ENCODE data around the gene WFIKKN1. TPM values are rescaled to one million over a fixed set of nuclear protein-coding genes. Genes with fewer than 3 reads are reported as not detected.
A peak's percentile ranks its signal among the peaks of the same experiment; 100 is the strongest.

The WFIKKN1 gene
- total and polyA plus RNA-seq, 2 of the 13 experiments (the other 11 are each of a cell fraction or from before 2014, with no cell fraction given) = 1.7 to 4.9 TPM

DNA sequence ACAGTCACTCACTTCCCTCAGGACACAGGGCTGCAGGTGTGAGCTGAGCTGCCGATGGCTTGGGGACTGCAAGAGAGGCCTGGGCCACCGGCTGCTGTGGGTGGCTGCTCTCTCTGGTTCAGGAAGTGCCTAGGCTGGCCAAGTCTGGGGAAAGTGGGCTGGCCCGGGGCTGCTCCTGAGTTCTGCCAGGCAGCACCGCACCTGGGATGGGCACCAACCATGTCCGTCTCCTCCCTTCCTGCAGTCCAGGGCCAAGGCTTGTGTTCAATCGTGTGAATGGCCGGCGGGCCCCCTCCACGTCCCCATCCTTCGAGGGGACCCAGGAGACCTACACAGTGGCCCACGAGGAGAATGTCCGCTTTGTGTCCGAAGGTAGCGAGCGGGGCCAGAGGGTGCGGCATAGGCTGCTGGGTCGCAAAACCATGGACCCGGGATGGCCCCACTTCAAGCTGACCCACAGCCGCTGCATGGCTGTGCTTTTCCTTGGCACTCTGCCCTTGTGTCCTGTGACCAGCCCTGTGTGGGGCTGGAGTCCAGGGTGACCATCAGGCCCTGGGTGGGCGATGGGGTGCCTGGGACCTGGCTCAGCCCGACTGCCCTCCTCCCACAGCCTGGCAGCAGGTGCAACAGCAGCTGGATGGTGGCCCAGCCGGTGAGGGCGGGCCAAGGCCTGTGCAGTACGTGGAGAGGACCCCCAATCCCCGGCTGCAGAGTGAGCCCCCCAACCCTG, 16.6 kb downstream of the WFIKKN1 start:
- no peaks in the 10 kb centered on the region for H3K27me3 ChIP-seq (ENCODE audit: control insufficient read depth in 1 of 2, insufficient read depth in 2 of 2, low read length in 2 of 2)
- intact Hi-C loops (cut with micrococcal nuclease; ENCODE audit: unreplicated experiment) (loop anchor here (10.0 kb wide), 1 partner anchor 63 kb away; no protein-coding TSS in a partner anchor), in situ Hi-C loops (cut with HindIII; ENCODE audit: extremely low pct_ligation_motif_present, low pct_unique_long_range_greater_than_20kb) (no loop called here)
- H4K20me1 ChIP-seq (ENCODE audit: insufficient read depth, low read length) = peaks cover 4% of the 10 kb centered on the region; the same call in 1 of the 2 replicates
- peaks cover 76% of the 10 kb centered on the region for H3K4me1 ChIP-seq (ENCODE audit: insufficient read depth, low read length)
- H3K36me3 ChIP-seq (replicated peaks in 1 of 2; ENCODE audit: control insufficient read depth in 1 of 2, insufficient read depth in 2 of 2, low read length in 2 of 2) = no peaks in the 10 kb centered on the region
- no peak overlapping the region for H2AFZ ChIP-seq (ENCODE audit: low read length)
- FAIRE-seq = no peak
- peak overlapping the region; percentile 93 for H3K27ac ChIP-seq (ENCODE audit: extremely low read length, insufficient read depth, low read length)
- CTCF ChIA-PET (ENCODE audit: low intra/inter-chr PET ratio, low total read pairs) = no interaction called here
- peaks cover 31% of the 10 kb centered on the region for H3K79me2 ChIP-seq (ENCODE audit: insufficient read depth, low read length)
- 85% methylated on average over 5 of the region's 25 CpGs for WGBS (ENCODE audit: low lambda C conversion rate)
- peak overlapping the region; percentile 91; the same call in 1 of the 2 replicates for H3K9ac ChIP-seq (ENCODE audit: insufficient read depth, low read depth, low read length)
- POLR2A ChIA-PET = interaction anchor here (0.8 to 2.4 kb wide), 7 partner anchors 9 to 42 kb away, joined by 3 to 15 read pairs (median 7); partner anchors contain the start of genes METTL26, RHOT2 and STUB1
- no peak for DNase-seq (ENCODE audit: low spot score)
- H3K9me3 ChIP-seq (ENCODE audit: low read length) = no peaks in the 10 kb centered on the region
- BruUV-seq (replicated peaks) = no TSS peak
- peak overlapping the region; percentile 83 for H3K4me2 ChIP-seq (ENCODE audit: low read depth, low read length)
- ATAC-seq = no peak
- H3K4me3 ChIP-seq (replicated peaks in 1 of 3; ENCODE audit: insufficient read depth in 1 of 3, low read depth in 2 of 3, low read length in 3 of 3) = peak overlapping the region in 1 of 3 experiments; percentile 79; a peak in 2 of 6 replicates
- TF ChIP-seq, protein P1, sequence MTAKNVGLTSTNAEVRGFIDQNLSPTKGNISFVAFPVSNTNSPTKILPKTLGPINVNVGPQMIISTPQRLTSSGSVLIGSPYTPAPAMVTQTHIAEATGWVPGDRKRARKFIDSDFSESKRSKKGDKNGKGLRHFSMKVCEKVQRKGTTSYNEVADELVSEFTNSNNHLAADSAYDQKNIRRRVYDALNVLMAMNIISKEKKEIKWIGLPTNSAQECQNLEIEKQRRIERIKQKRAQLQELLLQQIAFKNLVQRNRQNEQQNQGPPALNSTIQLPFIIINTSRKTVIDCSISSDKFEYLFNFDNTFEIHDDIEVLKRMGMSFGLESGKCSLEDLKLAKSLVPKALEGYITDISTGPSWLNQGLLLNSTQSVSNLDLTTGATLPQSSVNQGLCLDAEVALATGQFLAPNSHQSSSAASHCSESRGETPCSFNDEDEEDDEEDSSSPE (CRISPR knock-in tag; IDR thresholded peaks at IDR 0.05) = no peak
- TF ChIP-seq BHLHE40 (IDR thresholded peaks at IDR 0.05; ENCODE audit: low read length) (no peak), RBM22 (optimal IDR thresholded peaks at IDR 0.05; ENCODE audit: low read length) (peak; percentile 80), ZNF782 (CRISPR knock-in tag; IDR thresholded peaks at IDR 0.05; ENCODE audit: borderline replicate concordance) (no peak), ZNF660 (CRISPR knock-in tag; IDR thresholded peaks at IDR 0.05; ENCODE audit: borderline replicate concordance, low read depth) (no peak), NR2C2 (CRISPR knock-in tag; IDR thresholded peaks at IDR 0.05; ENCODE audit: borderline replicate concordance) (no peak), RFX1 (IDR thresholded peaks at IDR 0.05) (no peak)
- TF ChIP-seq, protein P2, sequence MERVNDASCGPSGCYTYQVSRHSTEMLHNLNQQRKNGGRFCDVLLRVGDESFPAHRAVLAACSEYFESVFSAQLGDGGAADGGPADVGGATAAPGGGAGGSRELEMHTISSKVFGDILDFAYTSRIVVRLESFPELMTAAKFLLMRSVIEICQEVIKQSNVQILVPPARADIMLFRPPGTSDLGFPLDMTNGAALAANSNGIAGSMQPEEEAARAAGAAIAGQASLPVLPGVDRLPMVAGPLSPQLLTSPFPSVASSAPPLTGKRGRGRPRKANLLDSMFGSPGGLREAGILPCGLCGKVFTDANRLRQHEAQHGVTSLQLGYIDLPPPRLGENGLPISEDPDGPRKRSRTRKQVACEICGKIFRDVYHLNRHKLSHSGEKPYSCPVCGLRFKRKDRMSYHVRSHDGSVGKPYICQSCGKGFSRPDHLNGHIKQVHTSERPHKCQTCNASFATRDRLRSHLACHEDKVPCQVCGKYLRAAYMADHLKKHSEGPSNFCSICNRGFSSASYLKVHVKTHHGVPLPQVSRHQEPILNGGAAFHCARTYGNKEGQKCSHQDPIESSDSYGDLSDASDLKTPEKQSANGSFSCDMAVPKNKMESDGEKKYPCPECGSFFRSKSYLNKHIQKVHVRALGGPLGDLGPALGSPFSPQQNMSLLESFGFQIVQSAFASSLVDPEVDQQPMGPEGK (CRISPR knock-in tag; IDR thresholded peaks at IDR 0.05) = no peak
- TF ChIP-seq, protein P3, sequence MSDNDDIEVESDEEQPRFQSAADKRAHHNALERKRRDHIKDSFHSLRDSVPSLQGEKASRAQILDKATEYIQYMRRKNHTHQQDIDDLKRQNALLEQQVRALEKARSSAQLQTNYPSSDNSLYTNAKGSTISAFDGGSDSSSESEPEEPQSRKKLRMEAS (IDR thresholded peaks at IDR 0.05) = 0 out of 2 replicates have a peak, but pooled peaks have one; percentile 6
- TF ChIP-seq, protein P4, sequence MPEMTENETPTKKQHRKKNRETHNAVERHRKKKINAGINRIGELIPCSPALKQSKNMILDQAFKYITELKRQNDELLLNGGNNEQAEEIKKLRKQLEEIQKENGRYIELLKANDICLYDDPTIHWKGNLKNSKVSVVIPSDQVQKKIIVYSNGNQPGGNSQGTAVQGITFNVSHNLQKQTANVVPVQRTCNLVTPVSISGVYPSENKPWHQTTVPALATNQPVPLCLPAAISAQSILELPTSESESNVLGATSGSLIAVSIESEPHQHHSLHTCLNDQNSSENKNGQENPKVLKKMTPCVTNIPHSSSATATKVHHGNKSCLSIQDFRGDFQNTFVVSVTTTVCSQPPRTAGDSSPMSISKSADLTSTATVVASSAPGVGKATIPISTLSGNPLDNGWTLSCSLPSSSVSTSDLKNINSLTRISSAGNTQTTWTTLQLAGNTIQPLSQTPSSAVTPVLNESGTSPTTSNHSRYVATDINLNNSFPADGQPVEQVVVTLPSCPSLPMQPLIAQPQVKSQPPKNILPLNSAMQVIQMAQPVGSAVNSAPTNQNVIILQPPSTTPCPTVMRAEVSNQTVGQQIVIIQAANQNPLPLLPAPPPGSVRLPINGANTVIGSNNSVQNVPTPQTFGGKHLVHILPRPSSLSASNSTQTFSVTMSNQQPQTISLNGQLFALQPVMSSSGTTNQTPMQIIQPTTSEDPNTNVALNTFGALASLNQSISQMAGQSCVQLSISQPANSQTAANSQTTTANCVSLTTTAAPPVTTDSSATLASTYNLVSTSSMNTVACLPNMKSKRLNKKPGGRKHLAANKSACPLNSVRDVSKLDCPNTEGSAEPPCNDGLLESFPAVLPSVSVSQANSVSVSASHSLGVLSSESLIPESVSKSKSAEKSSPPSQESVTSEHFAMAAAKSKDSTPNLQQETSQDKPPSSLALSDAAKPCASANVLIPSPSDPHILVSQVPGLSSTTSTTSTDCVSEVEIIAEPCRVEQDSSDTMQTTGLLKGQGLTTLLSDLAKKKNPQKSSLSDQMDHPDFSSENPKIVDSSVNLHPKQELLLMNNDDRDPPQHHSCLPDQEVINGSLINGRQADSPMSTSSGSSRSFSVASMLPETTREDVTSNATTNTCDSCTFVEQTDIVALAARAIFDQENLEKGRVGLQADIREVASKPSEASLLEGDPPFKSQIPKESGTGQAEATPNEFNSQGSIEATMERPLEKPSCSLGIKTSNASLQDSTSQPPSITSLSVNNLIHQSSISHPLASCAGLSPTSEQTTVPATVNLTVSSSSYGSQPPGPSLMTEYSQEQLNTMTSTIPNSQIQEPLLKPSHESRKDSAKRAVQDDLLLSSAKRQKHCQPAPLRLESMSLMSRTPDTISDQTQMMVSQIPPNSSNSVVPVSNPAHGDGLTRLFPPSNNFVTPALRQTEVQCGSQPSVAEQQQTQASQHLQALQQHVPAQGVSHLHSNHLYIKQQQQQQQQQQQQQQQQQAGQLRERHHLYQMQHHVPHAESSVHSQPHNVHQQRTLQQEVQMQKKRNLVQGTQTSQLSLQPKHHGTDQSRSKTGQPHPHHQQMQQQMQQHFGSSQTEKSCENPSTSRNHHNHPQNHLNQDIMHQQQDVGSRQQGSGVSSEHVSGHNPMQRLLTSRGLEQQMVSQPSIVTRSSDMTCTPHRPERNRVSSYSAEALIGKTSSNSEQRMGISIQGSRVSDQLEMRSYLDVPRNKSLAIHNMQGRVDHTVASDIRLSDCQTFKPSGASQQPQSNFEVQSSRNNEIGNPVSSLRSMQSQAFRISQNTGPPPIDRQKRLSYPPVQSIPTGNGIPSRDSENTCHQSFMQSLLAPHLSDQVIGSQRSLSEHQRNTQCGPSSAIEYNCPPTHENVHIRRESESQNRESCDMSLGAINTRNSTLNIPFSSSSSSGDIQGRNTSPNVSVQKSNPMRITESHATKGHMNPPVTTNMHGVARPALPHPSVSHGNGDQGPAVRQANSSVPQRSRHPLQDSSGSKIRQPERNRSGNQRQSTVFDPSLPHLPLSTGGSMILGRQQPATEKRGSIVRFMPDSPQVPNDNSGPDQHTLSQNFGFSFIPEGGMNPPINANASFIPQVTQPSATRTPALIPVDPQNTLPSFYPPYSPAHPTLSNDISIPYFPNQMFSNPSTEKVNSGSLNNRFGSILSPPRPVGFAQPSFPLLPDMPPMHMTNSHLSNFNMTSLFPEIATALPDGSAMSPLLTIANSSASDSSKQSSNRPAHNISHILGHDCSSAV (CRISPR knock-in tag; IDR thresholded peaks at IDR 0.05; ENCODE audit: borderline replicate concordance) = no peak
